Fibroblast of peridontal ligament (primary cell): ENCODE measurements around the gene ADCY6.

Experiments
- DNase-seq: peaks from one replicate; pipeline ENCODE4 v3.0.0-alpha.2; 2010; ENCODE audit errors: extremely low read depth

Gene ADCY6

GRCh38 chr12:48783432-48783831 lies 5.5 kb downstream of the ADCY6 start:
- no peak for DNase-seq

GRCh38 chr12:48782457-48783395 lies 6.2 kb downstream of the ADCY6 start:
- no peak for DNase-seq

- no peak for DNase-seq
Observed at GRCh38 chr12:48781750-48782456, 7.0 kb downstream of the ADCY6 start.

GRCh38 chr12:48780381-48781025 lies 8.4 kb downstream of the ADCY6 start:
- DNase-seq = no peak

- DNase-seq = peak; percentile 84
Observed at GRCh38 chr12:48779869-48780268, 9.0 kb downstream of the ADCY6 start.

GRCh38 chr12:48777501-48778400 lies 11.1 kb downstream of the ADCY6 start:
- no peak for DNase-seq

- DNase-seq = no peak
Observed at GRCh38 chr12:48776956-48777355, 11.9 kb downstream of the ADCY6 start.

GRCh38 chr12:48775991-48776649 lies 12.8 kb downstream of the ADCY6 start:
- DNase-seq = no peak

GRCh38 chr12:48775299-48775698 lies 13.6 kb downstream of the ADCY6 start:
- no peak for DNase-seq

- DNase-seq = no peak
Observed at GRCh38 chr12:48774516-48774915, 14.4 kb downstream of the ADCY6 start.

- DNase-seq = no peak
Observed at GRCh38 chr12:48773686-48774085, 15.2 kb downstream of the ADCY6 start.

GRCh38 chr12:48771588-48772112 lies 17.2 kb downstream of the ADCY6 start:
- no peak for DNase-seq

GRCh38 chr12:48770756-48771155 lies 18.1 kb downstream of the ADCY6 start:
- DNase-seq = no peak

GRCh38 chr12:48768736-48769135 lies 20.2 kb downstream of the ADCY6 start:
- DNase-seq = no peak

- no peak for DNase-seq
Observed at GRCh38 chr12:48768147-48768546, 20.7 kb downstream of the ADCY6 start.

- no peak for DNase-seq
Observed at GRCh38 chr12:48767521-48767920, 21.4 kb downstream of the ADCY6 start.

- peak; percentile 16 for DNase-seq
Observed at GRCh38 chr12:48767047-48767446, 21.8 kb downstream of the ADCY6 start.

- peak; percentile 23 for DNase-seq
Observed at GRCh38 chr12:48765753-48766162, 23.1 kb downstream of the ADCY6 start.

- no peak for DNase-seq
Observed at GRCh38 chr12:48764521-48764920, 24.4 kb downstream of the ADCY6 start.

- no peak for DNase-seq
Observed at GRCh38 chr12:48758737-48759136, 30.2 kb downstream of the ADCY6 start.

- DNase-seq = no peak
Observed at GRCh38 chr12:48758186-48758585, 30.7 kb downstream of the ADCY6 start.
